Measurements from ENCODE around the gene PLPPR1. TPM values are rescaled to one million over a fixed set of nuclear protein-coding genes. Genes with fewer than 3 reads are reported as not detected.

Gene PLPPR1
- total and polyA plus RNA-seq, 2 of the 13 experiments (the other 11 are each of a cell fraction or from before 2014, with no cell fraction given) = 16.0 to 84.7 TPM

- TF ChIP-seq NCOA2 (CRISPR knock-in tag; IDR thresholded peaks at IDR 0.05) = peak; percentile 47; the same call in 1 of the 2 replicates
- no peak for TF ChIP-seq NR2C2 (CRISPR knock-in tag; IDR thresholded peaks at IDR 0.05; ENCODE audit: borderline replicate concordance)
- no peak for TF ChIP-seq ZNF512B (CRISPR knock-in tag; IDR thresholded peaks at IDR 0.05; ENCODE audit: borderline replicate concordance)
- no peak for TF ChIP-seq HDAC2 (CRISPR knock-in tag; IDR thresholded peaks at IDR 0.05)
- TF ChIP-seq HES4 (CRISPR knock-in tag; IDR thresholded peaks at IDR 0.05; ENCODE audit: borderline replicate concordance) = no peak
- no peak for TF ChIP-seq NR2F2 (IDR thresholded peaks at IDR 0.05; ENCODE audit: borderline replicate concordance, low read depth)
- 0 out of 2 replicates have a peak, but pooled peaks have one; percentile 12 for TF ChIP-seq HOMEZ (CRISPR knock-in tag; IDR thresholded peaks at IDR 0.05; ENCODE audit: low read depth)
- peak; percentile 85; the same call in 1 of the 2 replicates for TF ChIP-seq ZNF878 (CRISPR knock-in tag; IDR thresholded peaks at IDR 0.05)
- no peak for TF ChIP-seq ZNF383 (CRISPR knock-in tag; IDR thresholded peaks at IDR 0.05; ENCODE audit: borderline replicate concordance)
- no peak for TF ChIP-seq NBN (conservative IDR thresholded peaks at IDR 0.05)
- TF ChIP-seq SP1 (IDR thresholded peaks at IDR 0.05) = no peak
- no peak for TF ChIP-seq SP1 (CRISPR knock-in tag; IDR thresholded peaks at IDR 0.05)
- TF ChIP-seq SOX13 (IDR thresholded peaks at IDR 0.05) = 0 out of 2 replicates have a peak, but pooled peaks have one; percentile 27
- peak in 1 of 2 experiments; percentile 93; a peak in 2 of 4 replicates for TF ChIP-seq SOX13 (CRISPR knock-in tag; conservative IDR thresholded peaks at IDR 0.05 in 1 of 2, IDR thresholded peaks at IDR 0.05 in 1 of 2)
- TF ChIP-seq, protein P1, sequence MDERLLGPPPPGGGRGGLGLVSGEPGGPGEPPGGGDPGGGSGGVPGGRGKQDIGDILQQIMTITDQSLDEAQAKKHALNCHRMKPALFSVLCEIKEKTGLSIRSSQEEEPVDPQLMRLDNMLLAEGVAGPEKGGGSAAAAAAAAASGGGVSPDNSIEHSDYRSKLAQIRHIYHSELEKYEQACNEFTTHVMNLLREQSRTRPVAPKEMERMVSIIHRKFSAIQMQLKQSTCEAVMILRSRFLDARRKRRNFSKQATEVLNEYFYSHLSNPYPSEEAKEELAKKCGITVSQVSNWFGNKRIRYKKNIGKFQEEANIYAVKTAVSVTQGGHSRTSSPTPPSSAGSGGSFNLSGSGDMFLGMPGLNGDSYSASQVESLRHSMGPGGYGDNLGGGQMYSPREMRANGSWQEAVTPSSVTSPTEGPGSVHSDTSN (CRISPR knock-in tag; IDR thresholded peaks at IDR 0.05) = no peak
- peak in 1 of 2 experiments; percentile 48; a peak in 1 of 4 replicates for TF ChIP-seq ATF4 (CRISPR knock-in tag; IDR thresholded peaks at IDR 0.05)
- peak; percentile 83 for TF ChIP-seq ZBTB26 (CRISPR knock-in tag; IDR thresholded peaks at IDR 0.05; ENCODE audit: borderline replicate concordance)
- 0 out of 2 replicates have a peak, but pooled peaks have one; percentile 41 for TF ChIP-seq PRMT3 (CRISPR knock-in tag; IDR thresholded peaks at IDR 0.05; ENCODE audit: borderline replicate concordance, low read depth)
- TF ChIP-seq FOSL1 (CRISPR knock-in tag; IDR thresholded peaks at IDR 0.05; ENCODE audit: borderline replicate concordance) = no peak
- TF ChIP-seq FOXJ3 (CRISPR knock-in tag; IDR thresholded peaks at IDR 0.05; ENCODE audit: borderline replicate concordance) = no peak
- no peak for TF ChIP-seq NR2F6 (IDR thresholded peaks at IDR 0.05)
- no peak for TF ChIP-seq NR2F6 (CRISPR knock-in tag; IDR thresholded peaks at IDR 0.05)
- TF ChIP-seq RARA (CRISPR knock-in tag; IDR thresholded peaks at IDR 0.05) = peak; percentile 47
- no peak for TF ChIP-seq NFIB (CRISPR knock-in tag; IDR thresholded peaks at IDR 0.05; ENCODE audit: borderline replicate concordance)
- TF ChIP-seq ZBTB7A (CRISPR knock-in tag; IDR thresholded peaks at IDR 0.05) = no peak
Measured at GRCh38 chr9:101353683-101354082, 325.2 kb downstream of the PLPPR1 start (continued).
